GM12878 (cell line): ENCODE results near the gene FOXN4. TPM values are rescaled to one million over a fixed set of nuclear protein-coding genes. Genes with fewer than 3 reads are reported as not detected.

Source experiments
- ATAC-seq: fragments of 200-7000 bp; cut with Tn5 transposase; 3 replicates; pipeline ENCODE4 v1.9.1; 2020; ENCODE audit warnings: mild to moderate bottlenecking, moderate library complexity
- BruUV-seq: library from RNA; stranded (reverse); fragments of 400-500 nt; replicated peaks from 2 replicates; lab custom pipeline; 2021; lab: Mats Ljungman, UMichigan
- CTCF ChIA-PET: fragments of 300-600 bp; sonication (Branson Sonifier 250); formaldehyde crosslinking; extraction: SDS; loops from one replicate; lab custom pipeline; 2021; ENCODE audit warnings: inconsistent platforms; lab: Yijun Ruan, JAX
- POLR2A ChIA-PET: fragments of 350-600 bp; formaldehyde crosslinking; extraction: SDS; loops from one replicate; lab custom pipeline; 2021; ENCODE audit warnings: inconsistent platforms; lab: Charles Lee
- RAD21 ChIA-PET: fragments of 300-600 bp; sonication (Branson Sonifier 250); formaldehyde crosslinking; loops from one replicate; lab custom pipeline; 2023; ENCODE audit warnings: antibody characterized with exemption; ENCODE audit not compliant: unreplicated experiment; lab: Charles Lee
- SMC1A ChIA-PET: fragments of 300-600 bp; sonication (Branson Sonifier 250); formaldehyde crosslinking; loops from one replicate; lab custom pipeline; 2023; ENCODE audit not compliant: unreplicated experiment, uncharacterized antibody; lab: Charles Lee
- DNase-seq: peaks from one replicate; pipeline ENCODE4 v3.0.0-alpha.2; 2011; ENCODE audit warnings: low read depth, low spot score
- FAIRE-seq: peaks from 3 replicates; lab custom pipeline; 2011; peaks lifted over from hg19 to GRCh38; lab: Jason Lieb, UNC
- H2AFZ ChIP-seq: 2 replicates; pipeline ENCODE4 v1.6.0; 2011; ENCODE audit warnings: low read depth, low read length, control low read depth; ENCODE audit not compliant: control insufficient read depth
- H3K27ac ChIP-seq: 2 replicates; pipeline ENCODE4 v1.5.1; 2011; ENCODE audit warnings: control low read depth; ENCODE audit not compliant: control insufficient read depth, insufficient read depth
- H3K27me3 ChIP-seq, 2 experiments: replicated peaks in 1 of 2; 2 replicates each; pipeline versions ENCODE4 v1.6.0 to v1.6.1; 2011; ENCODE audit warnings: low read length in 1 of 2; ENCODE audit not compliant: control insufficient read depth in 2 of 2, insufficient read depth in 2 of 2
- H3K36me3 ChIP-seq, 2 experiments: 2 replicates each; pipeline ENCODE4 v1.5.1; 2011; ENCODE audit warnings: low read length in 1 of 2; ENCODE audit not compliant: control insufficient read depth in 2 of 2, insufficient read depth in 2 of 2
- H3K4me1 ChIP-seq: 2 replicates; pipeline ENCODE4 v1.6.1; 2011; ENCODE audit warnings: mild to moderate bottlenecking, low read length, moderate library complexity, mixed read lengths; ENCODE audit not compliant: control insufficient read depth, insufficient read depth
- H3K4me2 ChIP-seq: 2 replicates; pipeline ENCODE4 v1.6.0; 2011; ENCODE audit warnings: control low read depth; ENCODE audit not compliant: control insufficient read depth, insufficient read depth
- H3K4me3 ChIP-seq: fragments of 200-600 bp; sonication (generic); 2 replicates; pipeline ENCODE4 v1.5.1; 2016
- H3K79me2 ChIP-seq: 2 replicates; pipeline ENCODE4 v1.6.0; 2011; ENCODE audit warnings: low read length; ENCODE audit not compliant: control insufficient read depth, insufficient read depth
- H3K9ac ChIP-seq: 2 replicates; pipeline ENCODE4 v1.8.0; 2011; ENCODE audit warnings: low read length, control low read depth, mixed read lengths; ENCODE audit not compliant: control insufficient read depth, insufficient read depth
- H3K9me3 ChIP-seq: replicated peaks from 3 replicates; pipeline ENCODE4 v1.5.1; 2011; ENCODE audit warnings: mild to moderate bottlenecking, low read length; ENCODE audit not compliant: control insufficient read depth, insufficient read depth
- H4K20me1 ChIP-seq: 2 replicates; pipeline ENCODE4 v1.6.0; 2011; ENCODE audit not compliant: control insufficient read depth, insufficient read depth
- EP300 ChIP-seq, 2 experiments: fragments of 150-350 bp in 1 of 2; IDR thresholded peaks; 2 replicates each; pipeline ENCODE4 v1.6.1; 2011 to 2012; ENCODE audit warnings: low read depth in 2 of 2, low read length in 2 of 2, borderline replicate concordance in 1 of 2, improper control_type of control experiment in 1 of 2, inconsistent platforms in 1 of 2; ENCODE audit not compliant: control insufficient read depth in 1 of 2
- HDAC2 ChIP-seq: fragments of 200-600 bp; sonication (generic); IDR thresholded peaks from 2 replicates; pipeline ENCODE4 v1.6.1; 2017
- IKZF2 ChIP-seq, 2 experiments: fragments of 450-650 bp; IDR thresholded peaks; 2 replicates each; pipeline ENCODE4 v1.6.1; 2017; ENCODE audit warnings: mild to moderate bottlenecking in 2 of 2, moderate library complexity in 2 of 2
- POLR2A ChIP-seq: IDR thresholded peaks from 2 replicates; pipeline ENCODE4 v1.6.1; 2011; ENCODE audit warnings: low read depth, mild to moderate bottlenecking, low read length
- POU2F2 ChIP-seq: IDR thresholded peaks from 3 replicates; pipeline ENCODE4 v1.6.1; 2011; ENCODE audit warnings: low read depth, mild to moderate bottlenecking, low read length, borderline replicate concordance
- SIN3A ChIP-seq: IDR thresholded peaks from 2 replicates; pipeline ENCODE4 v1.6.1; 2012; ENCODE audit warnings: low read depth, low read length, improper control_type of control experiment
- SMC3 ChIP-seq: IDR thresholded peaks from 2 replicates; pipeline ENCODE4 v1.6.1; 2011; ENCODE audit warnings: low read length, improper control_type of control experiment, borderline replicate concordance
- TARDBP ChIP-seq: IDR thresholded peaks from 2 replicates; pipeline ENCODE4 v1.6.1; 2016; ENCODE audit warnings: borderline replicate concordance
- WGBS: methylation state at CpG from one replicate; pipeline ENCODE4 v1.1.6; 2016; ENCODE audit warnings: low lambda C conversion rate; ENCODE audit not compliant: insufficient replicate concordance, insufficient coverage; ENCODE audit errors: missing lambda C conversion rate; 5-methylcytosine and 5-hydroxymethylcytosine counted together
- in situ Hi-C: fragments of 300-500 bp; cut with MboI; formaldehyde crosslinking; loops from 9 replicates; pipeline ENCODE4 v1.14.3; 2018; ENCODE audit warnings: mixed read lengths
- intact Hi-C: fragments of 100-400 bp; cut with micrococcal nuclease; formaldehyde crosslinking; loops from one replicate; pipeline ENCODE4 v1.14.2; 2022; ENCODE audit not compliant: unreplicated experiment
- polyA plus RNA-seq, 11 experiments: library from polyadenylated mRNA; depleted of rRNA in 4 of 11; unstranded in 6 of 11; stranded (reverse) in 5 of 11; fragments of >200 nt; fragmentation: Nextera tagmentation in 4 of 11; fragmentation: Illumina TruSeq in 1 of 11; extraction: Ambion mirVana in 4 of 11; extraction: Trizol in 1 of 11; gene quantifications; 1 replicate in 1 of 11; 2 replicates in 10 of 11; pipeline versions ENCODE4 v1.2.1 to v1.2.3, GENCODE V29; 2011 to 2016; ENCODE audit warnings: inconsistent platforms in 2 of 11, missing spikeins in 2 of 11, low read depth in 1 of 11
- total RNA-seq, 4 experiments: library from RNA; depleted of rRNA in 3 of 4; stranded (reverse); fragments of >200 nt in 3 of 4; fragmentation: Illumina TruSeq in 1 of 4; extraction: Trizol in 1 of 4; gene quantifications; 2 replicates each; pipeline versions ENCODE4 v1.2.1 to v1.2.3, GENCODE V29; 2013 to 2021
- TF ChIP-seq, protein P1 (sequence below): fragments of 450-650 bp; IDR thresholded peaks from 2 replicates; pipeline ENCODE4 v1.6.1; 2017; ENCODE audit warnings: mild to moderate bottlenecking, moderate library complexity
- TF ChIP-seq, protein P2 (sequence below): IDR thresholded peaks from 2 replicates; pipeline ENCODE4 v1.6.1; 2012; ENCODE audit warnings: improper control_type of control experiment, low read depth, low read length; ENCODE audit not compliant: insufficient replicate concordance
- TF ChIP-seq, protein P3 (sequence below): fragments of 450-650 bp; IDR thresholded peaks from 2 replicates; pipeline ENCODE4 v1.6.1; 2018; ENCODE audit warnings: mild to moderate bottlenecking, low read depth, moderate library complexity; ENCODE audit not compliant: partially characterized antibody

The FOXN4 gene
- total and polyA plus RNA-seq, 10 of the 15 experiments (the other 5 are each of a cell fraction or from before 2014, with no cell fraction given) = not detected

DNA sequence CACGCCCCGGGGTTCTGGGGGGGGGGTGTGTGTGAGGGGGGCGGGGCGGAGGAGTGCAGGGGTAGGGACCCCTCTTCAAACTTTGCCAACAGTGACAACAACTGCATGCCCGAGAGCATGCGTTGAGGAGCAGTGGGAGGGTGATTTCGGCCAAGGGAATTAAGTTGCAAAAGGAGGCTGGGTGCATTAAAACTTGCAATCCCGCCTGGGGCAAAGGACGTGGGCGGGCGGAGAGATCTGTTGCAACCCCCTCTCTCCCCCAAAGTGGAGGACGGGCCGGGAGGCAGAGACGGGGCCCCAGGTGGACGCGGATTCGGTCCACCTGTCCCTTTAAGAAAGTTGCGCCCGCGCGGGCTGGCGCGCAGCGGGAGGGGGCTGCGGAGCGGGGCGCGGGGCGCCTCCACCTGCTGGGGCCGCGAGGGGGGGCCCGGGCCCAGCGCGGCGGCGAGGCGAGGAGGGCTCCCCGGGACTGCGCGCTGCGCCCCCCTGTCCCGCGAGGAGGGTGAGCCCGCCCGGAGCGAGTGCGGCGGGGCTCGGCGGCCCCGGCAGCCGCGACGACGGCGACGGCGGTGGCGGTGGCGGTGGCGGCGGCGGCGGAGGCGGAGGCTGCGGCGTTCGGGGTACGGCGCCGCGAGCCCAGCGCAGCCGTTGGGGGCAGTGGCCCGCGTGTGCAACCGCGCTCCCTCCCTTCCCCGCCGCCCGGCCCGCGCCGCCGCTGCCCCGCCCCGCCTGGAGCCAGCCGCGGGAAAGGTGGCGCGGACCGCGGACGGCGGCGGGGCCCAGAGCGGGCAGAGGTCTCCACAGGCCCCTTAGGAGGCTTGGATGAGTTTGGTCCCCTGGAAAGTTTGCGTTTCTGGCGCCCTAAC is 530 bp upstream of the FOXN4 start:
- 2% methylated on average over 46 of the region's 99 CpGs for WGBS
- Histone ChIP-seq H3K79me2 (no peaks in the 10 kb centered on the region), H3K9me3 (no peaks in the 10 kb centered on the region), H3K4me2 (peak overlapping the region; percentile 13; the same call in 1 of the 2 replicates), H3K9ac (no peak overlapping the region), H3K27ac (no peak overlapping the region), H2AFZ (no peak overlapping the region), H3K27me3 (peaks cover 12 to 18% of the 10 kb centered on the region in 2 experiments), H3K4me1 (no peaks in the 10 kb centered on the region), H4K20me1 (no peaks in the 10 kb centered on the region), H3K4me3 (no peak overlapping the region), H3K36me3 (no peaks in the 10 kb centered on the region)
- ChIA-PET SMC1A (no interaction called here), CTCF (no interaction called here), POLR2A (no interaction called here), RAD21 (no interaction called here)
- no TSS peak for BruUV-seq
- DNase-seq (no peak), ATAC-seq (no peak), FAIRE-seq (no peak)
- intact Hi-C loops (no loop called here), in situ Hi-C loops (no loop called here)
- TF ChIP-seq IKZF2 (IDR thresholded peaks at IDR 0.05) = no peak
- TF ChIP-seq, protein P1, sequence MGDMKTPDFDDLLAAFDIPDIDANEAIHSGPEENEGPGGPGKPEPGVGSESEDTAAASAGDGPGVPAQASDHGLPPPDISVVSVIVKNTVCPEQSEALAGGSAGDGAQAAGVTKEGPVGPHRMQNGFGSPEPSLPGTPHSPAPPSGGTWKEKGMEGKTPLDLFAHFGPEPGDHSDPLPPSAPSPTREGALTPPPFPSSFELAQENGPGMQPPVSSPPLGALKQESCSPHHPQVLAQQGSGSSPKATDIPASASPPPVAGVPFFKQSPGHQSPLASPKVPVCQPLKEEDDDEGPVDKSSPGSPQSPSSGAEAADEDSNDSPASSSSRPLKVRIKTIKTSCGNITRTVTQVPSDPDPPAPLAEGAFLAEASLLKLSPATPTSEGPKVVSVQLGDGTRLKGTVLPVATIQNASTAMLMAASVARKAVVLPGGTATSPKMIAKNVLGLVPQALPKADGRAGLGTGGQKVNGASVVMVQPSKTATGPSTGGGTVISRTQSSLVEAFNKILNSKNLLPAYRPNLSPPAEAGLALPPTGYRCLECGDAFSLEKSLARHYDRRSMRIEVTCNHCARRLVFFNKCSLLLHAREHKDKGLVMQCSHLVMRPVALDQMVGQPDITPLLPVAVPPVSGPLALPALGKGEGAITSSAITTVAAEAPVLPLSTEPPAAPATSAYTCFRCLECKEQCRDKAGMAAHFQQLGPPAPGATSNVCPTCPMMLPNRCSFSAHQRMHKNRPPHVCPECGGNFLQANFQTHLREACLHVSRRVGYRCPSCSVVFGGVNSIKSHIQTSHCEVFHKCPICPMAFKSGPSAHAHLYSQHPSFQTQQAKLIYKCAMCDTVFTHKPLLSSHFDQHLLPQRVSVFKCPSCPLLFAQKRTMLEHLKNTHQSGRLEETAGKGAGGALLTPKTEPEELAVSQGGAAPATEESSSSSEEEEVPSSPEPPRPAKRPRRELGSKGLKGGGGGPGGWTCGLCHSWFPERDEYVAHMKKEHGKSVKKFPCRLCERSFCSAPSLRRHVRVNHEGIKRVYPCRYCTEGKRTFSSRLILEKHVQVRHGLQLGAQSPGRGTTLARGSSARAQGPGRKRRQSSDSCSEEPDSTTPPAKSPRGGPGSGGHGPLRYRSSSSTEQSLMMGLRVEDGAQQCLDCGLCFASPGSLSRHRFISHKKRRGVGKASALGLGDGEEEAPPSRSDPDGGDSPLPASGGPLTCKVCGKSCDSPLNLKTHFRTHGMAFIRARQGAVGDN = no peak
- TF ChIP-seq EP300 (IDR thresholded peaks at IDR 0.05; ENCODE audit: borderline replicate concordance in 1 of 2, control insufficient read depth in 1 of 2, low read depth in 2 of 2, low read length in 2 of 2) = no peak
- TF ChIP-seq SIN3A = no peak
- TF ChIP-seq, protein P2, sequence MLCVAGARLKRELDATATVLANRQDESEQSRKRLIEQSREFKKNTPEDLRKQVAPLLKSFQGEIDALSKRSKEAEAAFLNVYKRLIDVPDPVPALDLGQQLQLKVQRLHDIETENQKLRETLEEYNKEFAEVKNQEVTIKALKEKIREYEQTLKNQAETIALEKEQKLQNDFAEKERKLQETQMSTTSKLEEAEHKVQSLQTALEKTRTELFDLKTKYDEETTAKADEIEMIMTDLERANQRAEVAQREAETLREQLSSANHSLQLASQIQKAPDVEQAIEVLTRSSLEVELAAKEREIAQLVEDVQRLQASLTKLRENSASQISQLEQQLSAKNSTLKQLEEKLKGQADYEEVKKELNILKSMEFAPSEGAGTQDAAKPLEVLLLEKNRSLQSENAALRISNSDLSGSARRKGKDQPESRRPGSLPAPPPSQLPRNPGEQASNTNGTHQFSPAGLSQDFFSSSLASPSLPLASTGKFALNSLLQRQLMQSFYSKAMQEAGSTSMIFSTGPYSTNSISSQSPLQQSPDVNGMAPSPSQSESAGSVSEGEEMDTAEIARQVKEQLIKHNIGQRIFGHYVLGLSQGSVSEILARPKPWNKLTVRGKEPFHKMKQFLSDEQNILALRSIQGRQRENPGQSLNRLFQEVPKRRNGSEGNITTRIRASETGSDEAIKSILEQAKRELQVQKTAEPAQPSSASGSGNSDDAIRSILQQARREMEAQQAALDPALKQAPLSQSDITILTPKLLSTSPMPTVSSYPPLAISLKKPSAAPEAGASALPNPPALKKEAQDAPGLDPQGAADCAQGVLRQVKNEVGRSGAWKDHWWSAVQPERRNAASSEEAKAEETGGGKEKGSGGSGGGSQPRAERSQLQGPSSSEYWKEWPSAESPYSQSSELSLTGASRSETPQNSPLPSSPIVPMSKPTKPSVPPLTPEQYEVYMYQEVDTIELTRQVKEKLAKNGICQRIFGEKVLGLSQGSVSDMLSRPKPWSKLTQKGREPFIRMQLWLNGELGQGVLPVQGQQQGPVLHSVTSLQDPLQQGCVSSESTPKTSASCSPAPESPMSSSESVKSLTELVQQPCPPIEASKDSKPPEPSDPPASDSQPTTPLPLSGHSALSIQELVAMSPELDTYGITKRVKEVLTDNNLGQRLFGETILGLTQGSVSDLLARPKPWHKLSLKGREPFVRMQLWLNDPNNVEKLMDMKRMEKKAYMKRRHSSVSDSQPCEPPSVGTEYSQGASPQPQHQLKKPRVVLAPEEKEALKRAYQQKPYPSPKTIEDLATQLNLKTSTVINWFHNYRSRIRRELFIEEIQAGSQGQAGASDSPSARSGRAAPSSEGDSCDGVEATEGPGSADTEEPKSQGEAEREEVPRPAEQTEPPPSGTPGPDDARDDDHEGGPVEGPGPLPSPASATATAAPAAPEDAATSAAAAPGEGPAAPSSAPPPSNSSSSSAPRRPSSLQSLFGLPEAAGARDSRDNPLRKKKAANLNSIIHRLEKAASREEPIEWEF = no peak
- no peak for TF ChIP-seq SMC3
- no peak for TF ChIP-seq HDAC2
- TF ChIP-seq, protein P3, sequence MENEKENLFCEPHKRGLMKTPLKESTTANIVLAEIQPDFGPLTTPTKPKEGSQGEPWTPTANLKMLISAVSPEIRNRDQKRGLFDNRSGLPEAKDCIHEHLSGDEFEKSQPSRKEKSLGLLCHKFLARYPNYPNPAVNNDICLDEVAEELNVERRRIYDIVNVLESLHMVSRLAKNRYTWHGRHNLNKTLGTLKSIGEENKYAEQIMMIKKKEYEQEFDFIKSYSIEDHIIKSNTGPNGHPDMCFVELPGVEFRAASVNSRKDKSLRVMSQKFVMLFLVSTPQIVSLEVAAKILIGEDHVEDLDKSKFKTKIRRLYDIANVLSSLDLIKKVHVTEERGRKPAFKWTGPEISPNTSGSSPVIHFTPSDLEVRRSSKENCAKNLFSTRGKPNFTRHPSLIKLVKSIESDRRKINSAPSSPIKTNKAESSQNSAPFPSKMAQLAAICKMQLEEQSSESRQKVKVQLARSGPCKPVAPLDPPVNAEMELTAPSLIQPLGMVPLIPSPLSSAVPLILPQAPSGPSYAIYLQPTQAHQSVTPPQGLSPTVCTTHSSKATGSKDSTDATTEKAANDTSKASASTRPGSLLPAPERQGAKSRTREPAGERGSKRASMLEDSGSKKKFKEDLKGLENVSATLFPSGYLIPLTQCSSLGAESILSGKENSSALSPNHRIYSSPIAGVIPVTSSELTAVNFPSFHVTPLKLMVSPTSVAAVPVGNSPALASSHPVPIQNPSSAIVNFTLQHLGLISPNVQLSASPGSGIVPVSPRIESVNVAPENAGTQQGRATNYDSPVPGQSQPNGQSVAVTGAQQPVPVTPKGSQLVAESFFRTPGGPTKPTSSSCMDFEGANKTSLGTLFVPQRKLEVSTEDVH = no peak
- TF ChIP-seq TARDBP = no peak
- TF ChIP-seq POLR2A = no peak
- no peak for TF ChIP-seq POU2F2
